MM.1S (cell line): ENCODE measurements around the gene NANOGP8.

Experiments used
- DNase-seq: peaks from one replicate; pipeline ENCODE4 v3.0.0-alpha.2; 2015
- H2AFZ ChIP-seq: fragments of 300-600 bp; sonication (generic); 2 replicates; pipeline ENCODE4 v1.6.0; 2016; ENCODE audit warnings: antibody characterized with exemption, low read length
- H3F3A ChIP-seq: fragments of 300-600 bp; sonication (generic); 2 replicates; pipeline ENCODE4 v1.6.1; 2016; ENCODE audit warnings: mild to moderate bottlenecking, antibody characterized with exemption, low read length, moderate library complexity, mixed read lengths; ENCODE audit not compliant: insufficient read depth
- H3K27ac ChIP-seq: fragments of 300-600 bp; sonication (generic); 2 replicates; pipeline ENCODE4 v1.5.1; 2016; ENCODE audit warnings: mild to moderate bottlenecking, low read length
- H3K27me3 ChIP-seq: fragments of 300-600 bp; sonication (generic); replicated peaks from 2 replicates; pipeline ENCODE4 v1.6.0; 2016; ENCODE audit warnings: low read length; ENCODE audit not compliant: insufficient read depth
- H3K36me3 ChIP-seq: fragments of 300-600 bp; sonication (generic); replicated peaks from 2 replicates; pipeline ENCODE4 v1.6.1; 2016; ENCODE audit warnings: mild to moderate bottlenecking, low read length, mixed read lengths; ENCODE audit not compliant: insufficient read depth
- H3K4me1 ChIP-seq: fragments of 300-600 bp; sonication (generic); 2 replicates; pipeline ENCODE4 v1.6.1; 2016; ENCODE audit warnings: low read length, mixed read lengths
- H3K4me2 ChIP-seq: fragments of 300-600 bp; sonication (generic); 2 replicates; pipeline ENCODE4 v1.6.0; 2016; ENCODE audit warnings: low read depth, low read length
- H3K4me3 ChIP-seq: fragments of 300-600 bp; sonication (generic); 2 replicates; pipeline ENCODE4 v1.5.1; 2016; ENCODE audit warnings: low read length, mixed read lengths
- H3K79me2 ChIP-seq: fragments of 300-600 bp; sonication (generic); 2 replicates; pipeline ENCODE4 v1.6.1; 2016; ENCODE audit warnings: mixed run types, low read length, mixed read lengths
- H3K9ac ChIP-seq: fragments of 300-600 bp; sonication (generic); 2 replicates; pipeline ENCODE4 v1.6.1; 2016; ENCODE audit warnings: low read length, mixed read lengths
- H3K9me2 ChIP-seq: fragments of 300-600 bp; sonication (generic); replicated peaks from 2 replicates; pipeline ENCODE4 v1.6.1; 2016; ENCODE audit warnings: mild to moderate bottlenecking, low read length, mixed read lengths; ENCODE audit not compliant: insufficient read depth
- H3K9me3 ChIP-seq: fragments of 300-600 bp; sonication (generic); replicated peaks from 2 replicates; pipeline ENCODE4 v1.6.1; 2016; ENCODE audit warnings: mild to moderate bottlenecking, low read length, mixed read lengths; ENCODE audit not compliant: insufficient read depth
- H4K20me1 ChIP-seq: fragments of 300-600 bp; sonication (generic); 2 replicates; pipeline ENCODE4 v1.6.1; 2016; ENCODE audit warnings: mild to moderate bottlenecking, low read length, moderate library complexity, mixed read lengths; ENCODE audit not compliant: insufficient read depth
- CTCF ChIP-seq: fragments of 300-600 bp; sonication (generic); IDR thresholded peaks from 2 replicates; pipeline ENCODE4 v1.5.1; 2016; ENCODE audit warnings: antibody characterized with exemption, low read length, mixed read lengths
- EZH2 ChIP-seq: fragments of 300-600 bp; sonication (generic); optimal IDR thresholded peaks from 2 replicates; pipeline ENCODE3; 2017; ENCODE audit warnings: low read depth, mild to moderate bottlenecking, antibody characterized with exemption, low read length, mixed read lengths
- EZH2phosphoT487 ChIP-seq: fragments of 300-600 bp; sonication (generic); IDR thresholded peaks from 2 replicates; pipeline ENCODE4 v1.6.1; 2018; ENCODE audit warnings: antibody characterized with exemption, low read length

The NANOGP8 gene

GRCh38 chr15:35080226-35080625 is 4.9 kb downstream of the NANOGP8 start:
- no peaks in the 10 kb centered on the region for H3K4me1 ChIP-seq
- no peaks in the 10 kb centered on the region for H3K36me3 ChIP-seq
- H3K9me2 ChIP-seq = no peaks in the 10 kb centered on the region
- H3K4me3 ChIP-seq = no peak overlapping the region
- H3F3A ChIP-seq = no peaks in the 10 kb centered on the region
- TF ChIP-seq CTCF = no peak
- no peak for TF ChIP-seq EZH2phosphoT487
- no peak for TF ChIP-seq EZH2
- no peak overlapping the region for H3K4me2 ChIP-seq
- no peak overlapping the region for H3K27ac ChIP-seq
- no peak overlapping the region for H2AFZ ChIP-seq
- no peaks in the 10 kb centered on the region for H4K20me1 ChIP-seq
- no peaks in the 10 kb centered on the region for H3K9me3 ChIP-seq
- no peak overlapping the region for H3K9ac ChIP-seq
- no peak for DNase-seq
- H3K27me3 ChIP-seq = no peaks in the 10 kb centered on the region
- H3K79me2 ChIP-seq = no peaks in the 10 kb centered on the region

- no peaks in the 10 kb centered on the region for H3K79me2 ChIP-seq
- H3K4me2 ChIP-seq = peak overlapping the region; percentile 36
- no peaks in the 10 kb centered on the region for H3K9me3 ChIP-seq
- peak overlapping the region; percentile 28; the same call in 1 of the 2 replicates for H2AFZ ChIP-seq
- H3K9me2 ChIP-seq = no peaks in the 10 kb centered on the region
- no peak overlapping the region for H3K27ac ChIP-seq
- no peaks in the 10 kb centered on the region for H4K20me1 ChIP-seq
- H3F3A ChIP-seq = no peaks in the 10 kb centered on the region
- no peaks in the 10 kb centered on the region for H3K27me3 ChIP-seq
- H3K4me3 ChIP-seq = peak overlapping the region; percentile 20; the same call in 1 of the 2 replicates
- no peaks in the 10 kb centered on the region for H3K36me3 ChIP-seq
- no peaks in the 10 kb centered on the region for H3K4me1 ChIP-seq
- TF ChIP-seq EZH2phosphoT487 = no peak
- no peak for TF ChIP-seq EZH2
- peak; percentile 82 for TF ChIP-seq CTCF
- H3K9ac ChIP-seq = no peak overlapping the region
- DNase-seq = peak; percentile 70
Measured at GRCh38 chr15:35078221-35078915, 6.7 kb downstream of the NANOGP8 start.

- Histone ChIP-seq H3K27me3 (no peaks in the 10 kb centered on the region), H2AFZ (no peak overlapping the region), H3K4me1 (no peaks in the 10 kb centered on the region), H3K79me2 (no peaks in the 10 kb centered on the region), H3K36me3 (no peaks in the 10 kb centered on the region), H3K9ac (no peak overlapping the region), H3F3A (no peaks in the 10 kb centered on the region), H3K9me2 (no peaks in the 10 kb centered on the region), H3K4me2 (no peak overlapping the region), H3K27ac (no peak overlapping the region), H3K4me3 (no peak overlapping the region), H3K9me3 (no peaks in the 10 kb centered on the region), H4K20me1 (no peaks in the 10 kb centered on the region)
- no peak for DNase-seq
- TF ChIP-seq EZH2phosphoT487 = no peak
- no peak for TF ChIP-seq CTCF
- TF ChIP-seq EZH2 = no peak
Measured at GRCh38 chr15:35071106-35071505, 14.0 kb downstream of the NANOGP8 start.
